H1 (cell line): ENCODE measurements around the gene WAC. TPM values are rescaled to one million over a fixed set of nuclear protein-coding genes. Genes with fewer than 3 reads are reported as not detected.

Experiments used
- ASH2L ChIP-seq: fragments of 200-600, 300-600 bp; sonication (generic); IDR thresholded peaks from one replicate; pipeline ENCODE4 v1.7.1; 2017; ENCODE audit warnings: low read length
- BACH1 ChIP-seq: IDR thresholded peaks from 2 replicates; pipeline ENCODE4 v1.6.1; 2012; ENCODE audit warnings: low read length, improper control_type of control experiment
- CBX5 ChIP-seq: fragments of 300-800, 300-1000 bp; sonication (generic); IDR thresholded peaks from 2 replicates; pipeline ENCODE4 v1.7.1; 2016; ENCODE audit warnings: antibody characterized with exemption, low read length, low read depth
- CHD2 ChIP-seq: IDR thresholded peaks from 2 replicates; pipeline ENCODE4 v1.6.1; 2012; ENCODE audit warnings: low read length, improper control_type of control experiment
- CTBP2 ChIP-seq: IDR thresholded peaks from 2 replicates; pipeline ENCODE4 v1.7.0; 2011; ENCODE audit warnings: borderline replicate concordance, mild to moderate bottlenecking, moderate library complexity, mixed read lengths, low read length; ENCODE audit not compliant: insufficient read depth, insufficient read length
- MAFK ChIP-seq: IDR thresholded peaks from 2 replicates; pipeline ENCODE4 v1.6.1; 2012; ENCODE audit warnings: low read depth, mild to moderate bottlenecking, improper control_type of control experiment, low read length
- RBBP5 ChIP-seq: IDR thresholded peaks from 2 replicates; pipeline ENCODE4 v1.7.1; 2012; ENCODE audit warnings: low read depth, mild to moderate bottlenecking, inconsistent platforms, low read length, moderate library complexity, borderline replicate concordance
- SIN3A ChIP-seq, 2 experiments: IDR thresholded peaks in 1 of 2; conservative IDR thresholded peaks in 1 of 2; 2 replicates each; pipeline ENCODE4 v1.6.1; 2011 to 2012; ENCODE audit warnings: low read length in 2 of 2, improper control_type of control experiment in 1 of 2, low read depth in 1 of 2, mild to moderate bottlenecking in 1 of 2
- polyA plus RNA-seq, 7 experiments: library from polyadenylated mRNA; depleted of rRNA in 3 of 7; stranded (reverse) in 5 of 7; unstranded in 2 of 7; fragments of >200 nt in 5 of 7; fragments of 200-250 nt in 2 of 7; gene quantifications; 1 replicate in 5 of 7; 2 replicates in 1 of 7; 4 replicates in 1 of 7; pipeline versions ENCODE4 v1.2.1 to v1.2.3, GENCODE V29; 2011 to 2013; ENCODE audit warnings: missing spikeins in 2 of 7, mixed read lengths in 2 of 7
- total RNA-seq: library from RNA; stranded (reverse); fragmentation: NEBNext Ultra II Directional; extraction: Animal tissue kit (Norgen Biotek cat#: 25700); gene quantifications from 2 replicates; pipeline ENCODE4 v1.2.1, GENCODE V29; 2021

The WAC gene
- total and polyA plus RNA-seq, 2 of the 8 experiments (the other 6 are each of a cell fraction or from before 2014, with no cell fraction given) = 72.9 to 128 TPM

DNA sequence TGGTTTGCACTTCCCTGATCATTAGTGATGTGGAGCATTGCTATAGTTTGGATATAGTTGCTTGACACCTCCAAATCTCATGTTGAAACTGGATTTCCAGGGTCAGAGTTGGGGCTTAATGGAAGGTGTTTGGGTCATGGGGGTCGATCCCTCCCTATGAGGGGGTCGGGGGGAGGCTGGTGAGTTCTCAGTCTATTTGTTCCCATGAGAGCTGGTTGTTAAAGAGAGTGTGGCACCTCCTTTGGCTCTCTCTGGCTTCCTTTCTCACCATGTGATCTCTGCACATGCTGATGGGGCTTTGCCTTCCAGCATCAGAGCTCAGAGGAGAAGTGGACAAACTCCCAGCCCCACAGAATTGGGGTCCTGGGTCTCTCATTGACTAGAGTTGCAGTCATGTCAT, 107.6 kb downstream of the WAC start (continued):
- TF ChIP-seq CTBP2 (no peak), SIN3A (conservative IDR thresholded peaks at IDR 0.05 in 1 of 2, IDR thresholded peaks at IDR 0.05 in 1 of 2; ENCODE audit: low read depth in 1 of 2, low read length in 2 of 2) (no peak), CBX5 (no peak), CHD2 (no peak), ASH2L (no peak), MAFK (no peak), RBBP5 (no peak), BACH1 (no peak)
